Endothelial cell of umbilical vein (primary cell): ENCODE results near the gene TTBK1. TPM values are rescaled to one million over a fixed set of nuclear protein-coding genes. Genes with fewer than 3 reads are reported as not detected.

Experiments used
- BruUV-seq: library from RNA; stranded (reverse); fragments of 400-500 nt; replicated peaks from 2 replicates; lab custom pipeline; 2021; lab: Mats Ljungman, UMichigan
- CTCF ChIA-PET: fragments of 300-600, 350-600 bp; sonication (Branson Sonifier 250); formaldehyde crosslinking; loops from one replicate; lab custom pipeline; 2021; ENCODE audit warnings: antibody characterized with exemption, inconsistent platforms; lab: Charles Lee
- POLR2A ChIA-PET: fragments of 300-600, 350-600 bp; sonication (Branson Sonifier 250); formaldehyde crosslinking; loops from one replicate; lab custom pipeline; 2021; ENCODE audit warnings: antibody characterized with exemption, inconsistent platforms; lab: Charles Lee
- DNase-seq: peaks from one replicate; pipeline ENCODE4 v3.0.0-alpha.2; 2011; ENCODE audit warnings: low read depth, low spot score
- FAIRE-seq: peaks from 2 replicates; lab custom pipeline; 2011; peaks lifted over from hg19 to GRCh38; lab: Jason Lieb, UNC
- H2AFZ ChIP-seq: 2 replicates; pipeline ENCODE4 v1.6.0; 2012; ENCODE audit warnings: low read depth, low read length, control low read depth, inconsistent platforms
- H3K27ac ChIP-seq: 2 replicates; pipeline ENCODE4 v1.5.1; 2011; ENCODE audit warnings: low read depth, mild to moderate bottlenecking, control low read depth, low read length, moderate library complexity; ENCODE audit not compliant: insufficient read depth
- H3K27me3 ChIP-seq, 2 experiments: 2 replicates each; pipeline versions ENCODE4 v1.6.0 to v1.6.1; 2011; ENCODE audit warnings: low read length in 2 of 2, mixed read lengths in 1 of 2; ENCODE audit not compliant: control insufficient read depth in 2 of 2, insufficient read depth in 2 of 2
- H3K36me3 ChIP-seq, 2 experiments: 2 replicates in 1 of 2; 3 replicates in 1 of 2; pipeline ENCODE4 v1.5.1; 2011; ENCODE audit warnings: low read length in 2 of 2, mild to moderate bottlenecking in 1 of 2, moderate library complexity in 1 of 2; ENCODE audit not compliant: control insufficient read depth in 2 of 2, insufficient read depth in 2 of 2; ENCODE audit errors: extremely low read depth in 1 of 2
- H3K4me1 ChIP-seq: 3 replicates; pipeline ENCODE4 v1.5.1; 2011; ENCODE audit warnings: mild to moderate bottlenecking, low read length; ENCODE audit not compliant: control insufficient read depth, insufficient read depth; ENCODE audit errors: extremely low read depth
- H3K4me2 ChIP-seq: 2 replicates; pipeline ENCODE4 v1.6.1; 2011; ENCODE audit warnings: low read length, control low read depth, mixed read lengths; ENCODE audit not compliant: insufficient read depth
- H3K4me3 ChIP-seq, 3 experiments: fragments of 200-600 bp in 1 of 3; sonication (generic), shearing (Covaris generic) in 1 of 3; replicated peaks in 1 of 3; 2 replicates each; pipeline ENCODE4 v1.5.1; 2011 to 2016; ENCODE audit warnings: control low read depth in 3 of 3, low read length in 3 of 3, mild to moderate bottlenecking in 2 of 3, inconsistent platforms in 1 of 3, low read depth in 1 of 3, moderate library complexity in 1 of 3; ENCODE audit not compliant: insufficient read depth in 1 of 3
- H3K79me2 ChIP-seq: 2 replicates; pipeline ENCODE4 v1.6.0; 2012; ENCODE audit warnings: low read length, inconsistent platforms; ENCODE audit not compliant: control insufficient read depth, insufficient read depth
- H3K9ac ChIP-seq: replicated peaks from 2 replicates; pipeline ENCODE3; 2011; ENCODE audit warnings: low read length, control low read depth; ENCODE audit not compliant: insufficient read depth; ENCODE audit errors: extremely low read depth
- H3K9me1 ChIP-seq: replicated peaks from 3 replicates; pipeline ENCODE4 v1.6.0; 2011; ENCODE audit warnings: mild to moderate bottlenecking, low read length; ENCODE audit not compliant: control insufficient read depth, insufficient read depth; ENCODE audit errors: extremely low read depth
- H3K9me3 ChIP-seq: replicated peaks from 2 replicates; pipeline ENCODE4 v1.5.1; 2012; ENCODE audit warnings: low read length, inconsistent platforms; ENCODE audit not compliant: control insufficient read depth, insufficient read depth
- H4K20me1 ChIP-seq: replicated peaks from 2 replicates; pipeline ENCODE3; 2011; ENCODE audit warnings: mild to moderate bottlenecking, low read length; ENCODE audit not compliant: control insufficient read depth, insufficient read depth; ENCODE audit errors: extremely low read depth
- EZH2 ChIP-seq: IDR thresholded peaks from 2 replicates; pipeline ENCODE4 v1.6.1; 2012; ENCODE audit warnings: borderline replicate concordance, low read depth, mild to moderate bottlenecking, moderate library complexity, low read length, inconsistent platforms; ENCODE audit not compliant: severe bottlenecking
- FOS ChIP-seq: IDR thresholded peaks from 2 replicates; pipeline ENCODE4 v1.6.1; 2011; ENCODE audit warnings: mild to moderate bottlenecking, low read length, moderate library complexity, borderline replicate concordance; ENCODE audit not compliant: insufficient read depth
- GATA2 ChIP-seq: IDR thresholded peaks from 2 replicates; pipeline ENCODE4 v1.7.0; 2011; ENCODE audit warnings: low read depth, mild to moderate bottlenecking, moderate library complexity, mixed read lengths, low read length; ENCODE audit not compliant: insufficient read length, insufficient read depth
- JUN ChIP-seq: IDR thresholded peaks from 2 replicates; pipeline ENCODE4 v1.6.1; 2011; ENCODE audit warnings: borderline replicate concordance, low read depth; ENCODE audit not compliant: insufficient read length, insufficient read depth
- MYC ChIP-seq: IDR thresholded peaks from one replicate; pipeline ENCODE4 v1.6.1; 2011; ENCODE audit warnings: mild to moderate bottlenecking, low read depth, low read length
- POLR2A ChIP-seq: IDR thresholded peaks from 2 replicates; pipeline ENCODE4 v1.6.1; 2012; ENCODE audit warnings: low read depth, mild to moderate bottlenecking, control low read depth, low read length
- POLR2AphosphoS5 ChIP-seq: IDR thresholded peaks from 2 replicates; pipeline ENCODE4 v1.6.1; 2012; ENCODE audit warnings: low read depth, mild to moderate bottlenecking, control low read depth, low read length, moderate library complexity; ENCODE audit not compliant: insufficient read depth
- dilution Hi-C: fragments of 300-500 bp; cut with MboI; formaldehyde crosslinking; loops from one replicate; pipeline ENCODE4 v1.15.0; 2019; ENCODE audit warnings: low sequenced_read_pairs; ENCODE audit not compliant: extremely low pct_ligation_motif_present
- intact Hi-C: fragments of 100-400 bp; cut with micrococcal nuclease; formaldehyde crosslinking; loops from one replicate; pipeline ENCODE4 v1.10.0; 2022
- polyA plus RNA-seq, 4 experiments: library from polyadenylated mRNA; depleted of rRNA in 3 of 4; stranded (reverse) in 3 of 4; unstranded in 1 of 4; fragments of >200 nt; gene quantifications; 2 replicates each; pipeline versions ENCODE4 v1.2.1 to v1.2.3, GENCODE V29; 2011 to 2012; ENCODE audit warnings: missing spikeins in 1 of 4
- total RNA-seq: library from RNA; stranded (reverse); gene quantifications from 2 replicates; pipeline ENCODE4 v1.2.3, GENCODE V29; 2021
- TF ChIP-seq, protein P1 (sequence below), 2 donors: IDR thresholded peaks; 1 replicate in 1 of 2; 2 replicates in 1 of 2; pipeline ENCODE4 v1.5.1; 2011; ENCODE audit warnings: low read length in 2 of 2, mild to moderate bottlenecking in 2 of 2, moderate library complexity in 2 of 2, control low read depth in 1 of 2, inconsistent platforms in 1 of 2, low read depth in 1 of 2; ENCODE audit not compliant: insufficient read depth in 1 of 2; ENCODE audit errors: extremely low read depth in 1 of 2
- TF ChIP-seq, protein P2 (sequence below): IDR thresholded peaks from 2 replicates; pipeline ENCODE4 v1.6.1; 2011; ENCODE audit not compliant: insufficient read depth, insufficient read length

The TTBK1 gene
- total and polyA plus RNA-seq, 2 donors (not counting 3 experiments of a cell fraction or from before 2014, with no cell fraction given): 0.06 TPM; not detected in 1

DNA sequence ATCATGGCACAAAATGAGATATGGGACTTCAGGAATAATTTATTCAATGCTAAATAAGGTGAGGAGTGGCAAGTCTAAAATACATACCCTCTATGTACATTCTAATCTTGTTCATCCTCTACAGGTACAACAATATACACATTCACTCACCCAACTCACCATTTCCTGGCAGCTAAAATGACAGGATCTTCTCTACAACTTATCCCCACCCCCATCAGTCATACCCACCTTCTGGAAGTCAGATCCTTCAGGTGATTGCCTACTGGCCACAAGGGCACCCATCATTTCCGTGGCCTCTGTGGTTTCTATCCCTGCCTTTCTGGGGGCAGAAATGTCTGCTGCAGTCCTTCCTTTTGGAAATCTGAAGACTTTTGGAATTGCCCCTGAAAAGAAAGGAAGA, 88.2 kb downstream of the TTBK1 start:
- H3K4me2 ChIP-seq: no peak overlapping the region
- no peaks in the 10 kb centered on the region for H3K36me3 ChIP-seq
- H3K79me2 ChIP-seq: no peaks in the 10 kb centered on the region
- TF ChIP-seq POLR2A (no peak), JUN (no peak), EZH2 (no peak), GATA2 (no peak), MYC (no peak), POLR2AphosphoS5 (no peak), FOS (no peak)
- TF ChIP-seq, protein P1, sequence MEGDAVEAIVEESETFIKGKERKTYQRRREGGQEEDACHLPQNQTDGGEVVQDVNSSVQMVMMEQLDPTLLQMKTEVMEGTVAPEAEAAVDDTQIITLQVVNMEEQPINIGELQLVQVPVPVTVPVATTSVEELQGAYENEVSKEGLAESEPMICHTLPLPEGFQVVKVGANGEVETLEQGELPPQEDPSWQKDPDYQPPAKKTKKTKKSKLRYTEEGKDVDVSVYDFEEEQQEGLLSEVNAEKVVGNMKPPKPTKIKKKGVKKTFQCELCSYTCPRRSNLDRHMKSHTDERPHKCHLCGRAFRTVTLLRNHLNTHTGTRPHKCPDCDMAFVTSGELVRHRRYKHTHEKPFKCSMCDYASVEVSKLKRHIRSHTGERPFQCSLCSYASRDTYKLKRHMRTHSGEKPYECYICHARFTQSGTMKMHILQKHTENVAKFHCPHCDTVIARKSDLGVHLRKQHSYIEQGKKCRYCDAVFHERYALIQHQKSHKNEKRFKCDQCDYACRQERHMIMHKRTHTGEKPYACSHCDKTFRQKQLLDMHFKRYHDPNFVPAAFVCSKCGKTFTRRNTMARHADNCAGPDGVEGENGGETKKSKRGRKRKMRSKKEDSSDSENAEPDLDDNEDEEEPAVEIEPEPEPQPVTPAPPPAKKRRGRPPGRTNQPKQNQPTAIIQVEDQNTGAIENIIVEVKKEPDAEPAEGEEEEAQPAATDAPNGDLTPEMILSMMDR (IDR thresholded peaks at IDR 0.05; ENCODE audit: extremely low read depth in 1 of 2, insufficient read depth in 1 of 2, low read depth in 1 of 2, low read length in 2 of 2): no peak
- TF ChIP-seq, protein P2, sequence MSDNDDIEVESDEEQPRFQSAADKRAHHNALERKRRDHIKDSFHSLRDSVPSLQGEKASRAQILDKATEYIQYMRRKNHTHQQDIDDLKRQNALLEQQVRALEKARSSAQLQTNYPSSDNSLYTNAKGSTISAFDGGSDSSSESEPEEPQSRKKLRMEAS: no peak
- intact Hi-C loops (no loop called here), dilution Hi-C loops (no loop called here)
- H3K4me1 ChIP-seq: no peaks in the 10 kb centered on the region
- no peak overlapping the region for H3K4me3 ChIP-seq
- H3K27ac ChIP-seq: no peak overlapping the region
- no TSS peak for BruUV-seq
- no peaks in the 10 kb centered on the region for H3K9me1 ChIP-seq
- H3K9me3 ChIP-seq: no peaks in the 10 kb centered on the region
- POLR2A ChIA-PET: no interaction called here
- H3K27me3 ChIP-seq: no peaks in the 10 kb centered on the region
- H3K9ac ChIP-seq: no peak overlapping the region
- FAIRE-seq (no peak), DNase-seq (no peak)
- CTCF ChIA-PET: no interaction called here
- H2AFZ ChIP-seq: no peak overlapping the region
- H4K20me1 ChIP-seq: no peaks in the 10 kb centered on the region
